MM.1S (cell line): ENCODE measurements around the gene SLC16A9.
A peak's percentile ranks its signal among the peaks of the same experiment; 100 is the strongest.

Experiments
- DNase-seq: peaks from one replicate; pipeline ENCODE4 v3.0.0-alpha.2; 2015
- H2AFZ ChIP-seq: fragments of 300-600 bp; sonication (generic); 2 replicates; pipeline ENCODE4 v1.6.0; 2016; ENCODE audit warnings: antibody characterized with exemption, low read length
- H3F3A ChIP-seq: fragments of 300-600 bp; sonication (generic); 2 replicates; pipeline ENCODE4 v1.6.1; 2016; ENCODE audit warnings: mild to moderate bottlenecking, antibody characterized with exemption, low read length, moderate library complexity, mixed read lengths; ENCODE audit not compliant: insufficient read depth
- H3K27ac ChIP-seq: fragments of 300-600 bp; sonication (generic); 2 replicates; pipeline ENCODE4 v1.5.1; 2016; ENCODE audit warnings: mild to moderate bottlenecking, low read length
- H3K27me3 ChIP-seq: fragments of 300-600 bp; sonication (generic); replicated peaks from 2 replicates; pipeline ENCODE4 v1.6.0; 2016; ENCODE audit warnings: low read length; ENCODE audit not compliant: insufficient read depth
- H3K36me3 ChIP-seq: fragments of 300-600 bp; sonication (generic); replicated peaks from 2 replicates; pipeline ENCODE4 v1.6.1; 2016; ENCODE audit warnings: mild to moderate bottlenecking, low read length, mixed read lengths; ENCODE audit not compliant: insufficient read depth
- H3K4me1 ChIP-seq: fragments of 300-600 bp; sonication (generic); 2 replicates; pipeline ENCODE4 v1.6.1; 2016; ENCODE audit warnings: low read length, mixed read lengths
- H3K4me2 ChIP-seq: fragments of 300-600 bp; sonication (generic); 2 replicates; pipeline ENCODE4 v1.6.0; 2016; ENCODE audit warnings: low read depth, low read length
- H3K4me3 ChIP-seq: fragments of 300-600 bp; sonication (generic); 2 replicates; pipeline ENCODE4 v1.5.1; 2016; ENCODE audit warnings: low read length, mixed read lengths
- H3K79me2 ChIP-seq: fragments of 300-600 bp; sonication (generic); 2 replicates; pipeline ENCODE4 v1.6.1; 2016; ENCODE audit warnings: mixed run types, low read length, mixed read lengths
- H3K9ac ChIP-seq: fragments of 300-600 bp; sonication (generic); 2 replicates; pipeline ENCODE4 v1.6.1; 2016; ENCODE audit warnings: low read length, mixed read lengths
- H3K9me2 ChIP-seq: fragments of 300-600 bp; sonication (generic); replicated peaks from 2 replicates; pipeline ENCODE4 v1.6.1; 2016; ENCODE audit warnings: mild to moderate bottlenecking, low read length, mixed read lengths; ENCODE audit not compliant: insufficient read depth
- H3K9me3 ChIP-seq: fragments of 300-600 bp; sonication (generic); replicated peaks from 2 replicates; pipeline ENCODE4 v1.6.1; 2016; ENCODE audit warnings: mild to moderate bottlenecking, low read length, mixed read lengths; ENCODE audit not compliant: insufficient read depth
- H4K20me1 ChIP-seq: fragments of 300-600 bp; sonication (generic); 2 replicates; pipeline ENCODE4 v1.6.1; 2016; ENCODE audit warnings: mild to moderate bottlenecking, low read length, moderate library complexity, mixed read lengths; ENCODE audit not compliant: insufficient read depth
- EZH2 ChIP-seq: fragments of 300-600 bp; sonication (generic); optimal IDR thresholded peaks from 2 replicates; pipeline ENCODE3; 2017; ENCODE audit warnings: low read depth, mild to moderate bottlenecking, antibody characterized with exemption, low read length, mixed read lengths
- EZH2phosphoT487 ChIP-seq: fragments of 300-600 bp; sonication (generic); IDR thresholded peaks from 2 replicates; pipeline ENCODE4 v1.6.1; 2018; ENCODE audit warnings: antibody characterized with exemption, low read length
- TF ChIP-seq, protein P1 (sequence below): fragments of 300-600 bp; sonication (generic); IDR thresholded peaks from 2 replicates; pipeline ENCODE4 v1.5.1; 2016; ENCODE audit warnings: antibody characterized with exemption, low read length, mixed read lengths

The SLC16A9 gene

DNA sequence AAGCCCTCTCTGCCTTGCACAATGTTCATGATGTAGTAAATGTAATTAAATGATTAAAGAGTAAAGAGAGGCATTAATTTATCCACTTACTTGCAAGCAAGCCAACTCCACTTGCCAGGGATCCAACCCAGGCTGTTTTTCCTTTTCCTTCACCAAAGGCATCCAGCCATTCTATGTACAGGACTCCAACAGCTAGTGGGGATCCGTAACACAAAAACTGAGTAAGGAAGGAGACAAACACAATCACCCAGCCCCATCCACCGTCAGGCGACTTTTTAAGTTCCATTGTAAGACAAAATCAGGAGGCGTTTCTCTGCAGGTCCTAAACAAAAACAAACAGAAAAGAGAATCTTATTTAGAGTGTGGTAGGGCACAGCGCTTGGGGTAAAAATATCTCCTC lies 25.6 kb downstream of the SLC16A9 start:
- Histone ChIP-seq H2AFZ (no peak overlapping the region), H3K36me3 (no peaks in the 10 kb centered on the region), H3K27me3 (no peaks in the 10 kb centered on the region), H3K4me2 (no peak overlapping the region), H3K4me1 (peaks cover 17% of the 10 kb centered on the region), H3K9me2 (no peaks in the 10 kb centered on the region), H3K9ac (no peak overlapping the region), H3K27ac (no peak overlapping the region), H3K79me2 (no peaks in the 10 kb centered on the region), H3K4me3 (no peak overlapping the region), H4K20me1 (no peaks in the 10 kb centered on the region), H3F3A (peaks cover 4% of the 10 kb centered on the region; the same call in 1 of the 2 replicates), H3K9me3 (no peaks in the 10 kb centered on the region)
- no peak for TF ChIP-seq EZH2
- TF ChIP-seq EZH2phosphoT487, result no peak
- TF ChIP-seq, protein P1, sequence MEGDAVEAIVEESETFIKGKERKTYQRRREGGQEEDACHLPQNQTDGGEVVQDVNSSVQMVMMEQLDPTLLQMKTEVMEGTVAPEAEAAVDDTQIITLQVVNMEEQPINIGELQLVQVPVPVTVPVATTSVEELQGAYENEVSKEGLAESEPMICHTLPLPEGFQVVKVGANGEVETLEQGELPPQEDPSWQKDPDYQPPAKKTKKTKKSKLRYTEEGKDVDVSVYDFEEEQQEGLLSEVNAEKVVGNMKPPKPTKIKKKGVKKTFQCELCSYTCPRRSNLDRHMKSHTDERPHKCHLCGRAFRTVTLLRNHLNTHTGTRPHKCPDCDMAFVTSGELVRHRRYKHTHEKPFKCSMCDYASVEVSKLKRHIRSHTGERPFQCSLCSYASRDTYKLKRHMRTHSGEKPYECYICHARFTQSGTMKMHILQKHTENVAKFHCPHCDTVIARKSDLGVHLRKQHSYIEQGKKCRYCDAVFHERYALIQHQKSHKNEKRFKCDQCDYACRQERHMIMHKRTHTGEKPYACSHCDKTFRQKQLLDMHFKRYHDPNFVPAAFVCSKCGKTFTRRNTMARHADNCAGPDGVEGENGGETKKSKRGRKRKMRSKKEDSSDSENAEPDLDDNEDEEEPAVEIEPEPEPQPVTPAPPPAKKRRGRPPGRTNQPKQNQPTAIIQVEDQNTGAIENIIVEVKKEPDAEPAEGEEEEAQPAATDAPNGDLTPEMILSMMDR, result no peak
- DNase-seq, result no peak

DNA sequence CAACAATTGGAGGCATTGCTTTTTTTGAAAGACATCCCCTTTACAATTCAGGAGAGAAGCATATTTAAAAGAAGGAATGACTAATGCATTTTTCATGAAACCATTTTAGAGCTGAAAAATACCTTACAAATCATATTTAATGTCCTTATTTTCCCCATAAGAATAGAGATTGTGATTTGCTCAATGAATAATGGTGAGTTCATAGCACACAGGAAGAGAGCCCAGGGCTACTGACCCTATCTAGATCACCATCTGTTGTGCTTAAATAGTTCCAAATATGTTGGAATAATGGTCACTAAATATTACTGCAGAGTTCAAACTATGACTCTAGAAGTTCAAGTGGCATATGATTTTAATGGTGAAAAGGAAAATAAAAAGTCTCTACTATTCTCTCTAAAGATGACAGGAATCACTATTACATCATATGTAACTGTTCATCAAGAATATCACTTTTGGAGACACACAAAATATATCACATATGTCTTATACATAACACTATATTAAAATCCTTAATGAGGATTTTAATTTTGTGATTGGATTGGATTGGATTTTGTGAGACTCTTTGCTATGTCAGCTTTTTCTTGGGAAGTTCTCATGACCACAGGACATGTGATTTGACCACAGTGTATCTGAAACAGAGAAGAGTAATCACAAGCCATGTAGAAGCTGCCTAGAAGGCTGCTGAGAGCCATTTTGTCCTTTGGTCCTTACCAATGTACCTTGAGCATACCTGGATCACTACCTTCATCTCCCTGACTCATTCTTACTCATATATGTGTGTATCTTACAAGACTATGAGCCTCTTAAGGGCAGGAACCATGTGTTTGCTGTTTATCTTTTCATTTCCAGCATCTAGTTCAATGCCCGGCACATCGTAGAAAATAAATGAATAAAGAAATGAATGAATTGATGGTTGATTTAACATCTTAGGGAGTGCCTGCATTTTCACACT lies 26.4 kb downstream of the SLC16A9 start:
- H3K9me3 ChIP-seq, result no peaks in the 10 kb centered on the region
- TF ChIP-seq EZH2phosphoT487, result no peak
- TF ChIP-seq, protein P1, result no peak
- no peak for TF ChIP-seq EZH2
- no peaks in the 10 kb centered on the region for H3K36me3 ChIP-seq
- no peaks in the 10 kb centered on the region for H3K79me2 ChIP-seq
- H3K9me2 ChIP-seq, result no peaks in the 10 kb centered on the region
- no peaks in the 10 kb centered on the region for H3K27me3 ChIP-seq
- H4K20me1 ChIP-seq, result no peaks in the 10 kb centered on the region
- peak overlapping the region; percentile 9; the same call in 1 of the 2 replicates for H3K27ac ChIP-seq
- no peak overlapping the region for H3K9ac ChIP-seq
- no peak overlapping the region for H2AFZ ChIP-seq
- H3K4me1 ChIP-seq, result peaks cover 17% of the 10 kb centered on the region
- DNase-seq, result peak; percentile 38
- peaks cover 8% of the 10 kb centered on the region; the same call in 1 of the 2 replicates for H3F3A ChIP-seq
- no peak overlapping the region for H3K4me3 ChIP-seq
- H3K4me2 ChIP-seq, result no peak overlapping the region

DNA sequence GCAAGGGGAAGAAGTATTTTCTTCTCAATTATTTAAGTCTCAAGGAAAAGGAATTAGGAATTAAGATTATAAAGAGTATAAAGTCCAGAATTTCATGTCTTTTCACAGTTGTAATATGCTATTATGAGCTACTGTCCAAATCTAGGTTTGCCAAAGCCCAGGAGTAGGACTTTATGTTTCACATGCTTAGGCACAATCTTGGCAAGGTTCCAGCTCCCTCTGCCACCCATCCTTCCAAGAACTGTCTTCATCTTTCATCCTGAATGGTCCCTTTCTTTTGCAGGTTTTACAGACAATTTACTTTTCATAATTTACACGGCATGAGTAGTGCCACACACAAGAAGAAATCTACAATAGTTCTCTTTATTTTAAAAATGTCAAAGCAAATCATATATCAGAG lies 29.5 kb downstream of the SLC16A9 start:
- no peaks in the 10 kb centered on the region for H3K9me3 ChIP-seq
- no peak overlapping the region for H2AFZ ChIP-seq
- no peak for DNase-seq
- H3F3A ChIP-seq, result peaks cover 8% of the 10 kb centered on the region; the same call in 1 of the 2 replicates
- TF ChIP-seq EZH2phosphoT487, result no peak
- TF ChIP-seq, protein P1, result no peak
- no peak for TF ChIP-seq EZH2
- H3K4me2 ChIP-seq, result no peak overlapping the region
- H3K9ac ChIP-seq, result no peak overlapping the region
- H3K27me3 ChIP-seq, result no peaks in the 10 kb centered on the region
- H4K20me1 ChIP-seq, result no peaks in the 10 kb centered on the region
- no peaks in the 10 kb centered on the region for H3K36me3 ChIP-seq
- no peak overlapping the region for H3K4me3 ChIP-seq
- no peaks in the 10 kb centered on the region for H3K79me2 ChIP-seq
- H3K4me1 ChIP-seq, result peaks cover 22% of the 10 kb centered on the region
- no peaks in the 10 kb centered on the region for H3K9me2 ChIP-seq
- H3K27ac ChIP-seq, result no peak overlapping the region
